A673 (cell line): ENCODE data around the gene MAPK12. TPM values are rescaled to one million over a fixed set of nuclear protein-coding genes. Genes with fewer than 3 reads are reported as not detected.

Experiments used
- BruUV-seq: library from RNA; stranded (reverse); fragments of 400-500 nt; replicated peaks from 2 replicates; lab custom pipeline; 2021; lab: Mats Ljungman, UMichigan
- CTCF ChIA-PET: fragments of 300-600 bp; sonication (Branson Sonifier 250); formaldehyde crosslinking; loops from one replicate; lab custom pipeline; 2022; ENCODE audit warnings: antibody characterized with exemption; lab: Charles Lee
- POLR2A ChIA-PET: fragments of 300-600 bp; sonication (Branson Sonifier 250); formaldehyde crosslinking; loops from one replicate; lab custom pipeline; 2022; ENCODE audit warnings: antibody characterized with exemption; ENCODE audit not compliant: low non-redundant PET; lab: Charles Lee
- DNase-seq: peaks from one replicate; pipeline ENCODE4 v3.0.0-alpha.2; 2015; ENCODE audit warnings: low spot score
- H3K27ac ChIP-seq: fragments of 200-600 bp; sonication (generic); 2 replicates; pipeline ENCODE4 v1.5.1; 2016; ENCODE audit warnings: mixed run types, low read depth, mild to moderate bottlenecking, mixed read lengths, antibody characterized with exemption, low read length; ENCODE audit not compliant: poor library complexity, severe bottlenecking
- H3K27me3 ChIP-seq: fragments of 200-600 bp; sonication (generic); replicated peaks from 2 replicates; pipeline ENCODE4 v1.6.1; 2017; ENCODE audit warnings: mixed run types, low read depth, mild to moderate bottlenecking, mixed read lengths, antibody characterized with exemption, low read length; ENCODE audit not compliant: insufficient read depth, poor library complexity
- H3K36me3 ChIP-seq: fragments of 200-600 bp; sonication (generic); 2 replicates; pipeline ENCODE4 v1.6.1; 2016; ENCODE audit warnings: mixed run types, mild to moderate bottlenecking, mixed read lengths, antibody characterized with exemption, low read length; ENCODE audit not compliant: insufficient read depth, poor library complexity, severe bottlenecking
- H3K4me1 ChIP-seq: fragments of 200-600 bp; sonication (generic); 2 replicates; pipeline ENCODE4 v1.6.1; 2017; ENCODE audit warnings: mixed run types, mild to moderate bottlenecking, mixed read lengths, antibody characterized with exemption, low read length; ENCODE audit not compliant: insufficient read depth, poor library complexity, severe bottlenecking
- H3K4me3 ChIP-seq: fragments of 200-600 bp; sonication (generic); 2 replicates; pipeline ENCODE4 v1.5.1; 2016; ENCODE audit warnings: low read depth, mixed run types, mild to moderate bottlenecking, mixed read lengths, low read length; ENCODE audit not compliant: poor library complexity, severe bottlenecking
- H3K9me3 ChIP-seq: fragments of 200-600 bp; sonication (generic); 2 replicates; pipeline ENCODE4 v1.6.1; 2016; ENCODE audit warnings: mixed run types, low read depth, mild to moderate bottlenecking, mixed read lengths, antibody characterized with exemption, low read length; ENCODE audit not compliant: poor library complexity, severe bottlenecking
- CTCF ChIP-seq: fragments of 300-800, 200-600 bp; sonication (generic); conservative IDR thresholded peaks from 2 replicates; pipeline ENCODE4 v1.5.1; 2017; ENCODE audit warnings: low read depth, mild to moderate bottlenecking, antibody characterized with exemption, low read length, moderate library complexity, mixed read lengths
- EZH2 ChIP-seq: fragments of 200-600 bp; sonication (generic); IDR thresholded peaks from 2 replicates; pipeline ENCODE4 v1.6.1; 2017; ENCODE audit warnings: borderline replicate concordance, low read depth, mild to moderate bottlenecking, mixed read lengths, antibody characterized with exemption, low read length; ENCODE audit not compliant: poor library complexity, severe bottlenecking
- intact Hi-C: fragments of 100-400 bp; cut with micrococcal nuclease; formaldehyde crosslinking; loops from one replicate; pipeline ENCODE4 v1.10.0; 2022; ENCODE audit not compliant: unreplicated experiment
- total RNA-seq: library from RNA; stranded (reverse); gene quantifications from 2 replicates; pipeline ENCODE4 v1.2.3, GENCODE V29; 2021

The MAPK12 gene
- total RNA-seq, 1 experiment from 2014 or later = 20.8 TPM

DNA sequence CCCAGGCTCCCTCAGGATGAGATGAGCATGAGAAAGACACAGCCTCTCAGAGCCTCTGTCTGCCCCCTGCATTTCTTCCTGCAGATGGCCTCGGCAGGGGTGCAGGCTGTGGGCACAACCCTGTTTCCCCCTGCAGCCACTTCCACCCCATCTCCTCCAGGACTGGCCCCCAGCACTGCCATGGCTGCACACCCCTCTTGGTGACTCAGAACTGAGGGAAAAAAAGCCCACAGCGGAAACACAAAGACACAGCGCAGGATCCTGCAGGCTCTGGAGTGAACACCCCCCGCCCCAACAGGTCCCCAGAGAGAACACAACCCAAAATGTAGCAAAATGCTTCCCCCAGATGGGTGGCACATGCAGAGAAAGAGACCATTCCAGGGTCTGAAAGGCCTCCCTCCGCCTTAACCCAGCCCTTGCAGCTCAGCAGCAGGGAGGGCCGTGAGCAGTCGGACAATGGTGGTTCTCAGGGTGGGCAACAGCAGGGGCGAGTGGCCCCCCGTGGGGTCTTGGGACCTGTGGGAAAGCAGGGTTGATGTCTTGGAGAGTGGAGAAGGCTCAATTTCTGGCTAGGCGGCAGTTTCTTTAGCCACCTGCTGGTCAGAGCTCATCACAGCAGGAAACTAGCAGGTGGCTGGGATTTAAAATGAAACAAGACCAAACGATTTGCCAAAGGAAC, 24.6 kb downstream of the MAPK12 start:
- DNase-seq = no peak
- no TSS peak for BruUV-seq
- Histone ChIP-seq H3K4me1 (no peaks in the 10 kb centered on the region), H3K36me3 (peaks cover 3% of the 10 kb centered on the region), H3K27ac (no peak overlapping the region), H3K27me3 (no peaks in the 10 kb centered on the region), H3K9me3 (no peaks in the 10 kb centered on the region), H3K4me3 (no peak overlapping the region)
- POLR2A ChIA-PET = no interaction called here
- intact Hi-C loops = no loop called here
- CTCF ChIA-PET = no interaction called here
- TF ChIP-seq EZH2 (no peak), CTCF (peak; percentile 57)

- ChIA-PET CTCF (no interaction called here), POLR2A (no interaction called here)
- Histone ChIP-seq H3K36me3 (peaks cover 3% of the 10 kb centered on the region), H3K27me3 (no peaks in the 10 kb centered on the region), H3K9me3 (no peaks in the 10 kb centered on the region), H3K27ac (no peak overlapping the region), H3K4me3 (no peak overlapping the region), H3K4me1 (no peaks in the 10 kb centered on the region)
- DNase-seq = no peak
- no TSS peak for BruUV-seq
- intact Hi-C loops = no loop called here
- TF ChIP-seq CTCF (no peak), EZH2 (no peak)
Observed at GRCh38 chr22:50233223-50233622, 28.3 kb downstream of the MAPK12 start.

- POLR2A ChIA-PET = no interaction called here
- H3K4me3 ChIP-seq = no peak overlapping the region
- H3K36me3 ChIP-seq = peaks cover 3% of the 10 kb centered on the region
- TF ChIP-seq CTCF = no peak
- TF ChIP-seq EZH2 = no peak
- CTCF ChIA-PET = no interaction called here
- intact Hi-C loops = no loop called here
- no peaks in the 10 kb centered on the region for H3K27me3 ChIP-seq
- no peak overlapping the region for H3K27ac ChIP-seq
- DNase-seq = no peak
- H3K9me3 ChIP-seq = no peaks in the 10 kb centered on the region
- no peaks in the 10 kb centered on the region for H3K4me1 ChIP-seq
- no TSS peak for BruUV-seq
Observed at GRCh38 chr22:50232481-50233151, 28.9 kb downstream of the MAPK12 start.
